GM12892 (cell line): ENCODE measurements around the gene IPO7.

Experiments
- POLR2A ChIP-seq: IDR thresholded peaks from 2 replicates; pipeline ENCODE4 v1.6.1; 2011; ENCODE audit warnings: low read depth, low read length, control low read depth
- POLR2AphosphoS5 ChIP-seq: IDR thresholded peaks from 2 replicates; pipeline ENCODE4 v1.6.1; 2011; ENCODE audit warnings: low read depth, low read length, control low read depth

DNA sequence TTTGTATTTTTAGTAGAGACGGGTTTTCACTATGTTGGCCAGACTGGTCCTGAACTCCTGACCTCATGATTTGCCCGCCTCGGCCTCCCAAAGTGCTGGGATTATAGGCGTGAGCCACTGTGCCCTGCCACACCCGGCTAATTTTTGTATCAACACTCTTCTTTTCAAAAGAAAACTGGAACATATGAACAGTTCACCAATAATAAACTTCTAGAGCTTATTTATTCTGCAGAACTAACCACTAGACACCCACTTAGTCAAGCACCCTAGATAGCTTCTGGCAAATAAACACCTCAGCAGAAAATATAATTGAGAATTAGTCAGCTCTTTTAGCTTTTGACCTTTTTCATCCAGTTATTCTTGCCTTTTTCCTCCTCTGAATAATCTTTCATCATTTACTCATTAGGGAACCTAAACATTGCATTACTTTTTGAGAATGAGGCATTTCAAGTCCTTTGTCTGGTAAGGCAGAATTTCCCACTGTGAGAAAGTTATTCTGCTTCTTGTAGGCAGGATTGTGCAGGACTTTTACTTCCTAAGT lies 42.7 kb upstream of the IPO7 start:
- TF ChIP-seq POLR2A (no peak), POLR2AphosphoS5 (no peak)
